Heart left ventricle (tissue), 16 donors: Measurements from ENCODE around the gene TSPAN7. TPM values are rescaled to one million over a fixed set of nuclear protein-coding genes. Genes with fewer than 3 reads are reported as not detected.

Experiments used
- ATAC-seq, 4 donors: fragments of 200-7000 bp; cut with Tn5 transposase; one replicate each; pipeline ENCODE4 v1.9.1; 2020 to 2022; ENCODE audit warnings: moderate library complexity in 4 of 4, mild to moderate bottlenecking in 3 of 4, moderate number of reproducible peaks in 1 of 4
- DNase-seq, 5 donors: peaks; one replicate each; pipeline ENCODE4 v3.0.0-alpha.2; 2020
- H3K27ac ChIP-seq, 12 donors: fragments of 200-600 bp; sonication (generic) in 4 of 12; one replicate each; pipeline versions ENCODE4 v1.5.0 to v1.8.0; 2016 to 2022; ENCODE audit warnings: mild to moderate bottlenecking in 2 of 12
- H3K27me3 ChIP-seq, 9 donors: fragments of 200-600 bp; sonication (generic) in 2 of 9; one replicate each; pipeline versions ENCODE4 v1.5.1 to v1.8.0; 2016 to 2022; ENCODE audit warnings: mild to moderate bottlenecking in 3 of 9
- H3K36me3 ChIP-seq, 9 donors: fragments of 200-600 bp; sonication (generic) in 2 of 9; one replicate each; pipeline versions ENCODE4 v1.5.0 to v1.8.0; 2018 to 2022; ENCODE audit warnings: mild to moderate bottlenecking in 2 of 9
- H3K4me1 ChIP-seq, 12 donors: fragments of 200-600 bp; sonication (generic) in 4 of 12; one replicate each; pipeline versions ENCODE4 v1.5.0 to v1.8.0; 2016 to 2022; ENCODE audit warnings: mild to moderate bottlenecking in 3 of 12
- H3K4me3 ChIP-seq, 12 donors: fragments of 200-600 bp; sonication (generic) in 4 of 12; one replicate each; pipeline versions ENCODE4 v1.5.0 to v1.8.0; 2017 to 2022; ENCODE audit warnings: mild to moderate bottlenecking in 9 of 12, moderate library complexity in 4 of 12
- H3K9me3 ChIP-seq, 12 donors: fragments of 200-600 bp; sonication (generic) in 4 of 12; one replicate each; pipeline versions ENCODE4 v1.5.0 to v1.8.0; 2016 to 2022; ENCODE audit warnings: mild to moderate bottlenecking in 1 of 12
- CTCF ChIP-seq, 12 donors: fragments of 200-600 bp; sonication (generic) in 4 of 12; IDR thresholded peaks; one replicate each; pipeline versions ENCODE4 v1.5.0 to v1.8.0; 2018 to 2022; ENCODE audit warnings: antibody characterized with exemption in 12 of 12, mild to moderate bottlenecking in 5 of 12
- POLR2A ChIP-seq, 2 donors: fragments of 450-650 bp; IDR thresholded peaks; one replicate each; pipeline ENCODE4 v1.6.1; 2017; ENCODE audit warnings: antibody characterized with exemption in 2 of 2, mild to moderate bottlenecking in 2 of 2, moderate library complexity in 2 of 2
- WGBS, 4 donors: extraction: QIAGEN DNeasy Blood & Tissue Kit in 2 of 4; methylation state at CpG; one replicate each; pipeline versions ENCODE4 v1.1.5 to v1.1.7; 2013 to 2018; 5-methylcytosine and 5-hydroxymethylcytosine counted together
- intact Hi-C, 10 donors: fragments of 100-400 bp; cut with DNase I; formaldehyde crosslinking; loops; one replicate each; pipeline versions ENCODE4 v1.11.1 to v1.14.2; 2022
- polyA plus RNA-seq, 2 donors: library from polyadenylated mRNA; stranded (reverse); fragments of 200-250 nt; gene quantifications; one replicate each; pipeline ENCODE4 v1.2.3, GENCODE V29; 2013
- total RNA-seq, 9 donors: library from RNA; depleted of rRNA in 2 of 9; stranded (reverse); fragments of >200 nt in 2 of 9; fragmentation: NEBNext Ultra II Directional in 3 of 9; extraction: Animal tissue kit (Norgen Biotek cat#: 25700) in 3 of 9; gene quantifications; one replicate each; pipeline versions ENCODE4 v1.1.0 to v1.2.4, GENCODE V29; 2016 to 2023
- donor health status: ischemic (EF 13 %, LVEDD 7.1; RV severe dilation, severe dysfunction).
- donor health status: healthy with polysubstance abuse.
- donor health status: DM: no; HTN: yes; CAD: no.
- donor health status: DM: no; HTN: no; CAD: no.
- donor health status: ischemic (EF 25% LVEDD 6.9; RV normal size, moderate dysfunction).
- donor health status: ischemic (EF 25% LVEDD 5.7; RV mildly dilated, moderate dysfunction).
- donor health status: healthy.
- donor health status: DM: yes; HTN: yes; CAD: no.
- donor health status: ischemic (EF 35%, LVEDD 5.7; RV mildly dilated, moderate dysfunction).
- donor health status: nonischemic (EF 11% LVEDD 7.7; RV severe dilation, severe dysfunction).
- donor health status: DM: yes; HTN: yes; CAD: no.
- donor health status: PGD.
- donor health status: ischemic (EF 29% LVEDD 5.4; RV normal size, mild dysfunction).
- donor health status: nonischemic (EF 23%, LVEDD 6.1; RV moderate dilation, normal function).

Gene TSPAN7
- total and polyA plus RNA-seq, 11 donors: 9.1 to 48.5 (median 20.2) TPM

GRCh38 chrX:38560776-38561125, 591 bp upstream of the TSPAN7 start:
- peak overlapping the region in 11 of 12 donors; percentile 28 to 69 (median 57) for H3K4me3 ChIP-seq
- 42 to 62% (median 47%) methylated on average over 8 to 9 of the region's 9 CpGs for WGBS, 4 donors
- H3K36me3 ChIP-seq: no peaks in the 10 kb centered on the region
- ATAC-seq (no peak), DNase-seq (no peak)
- no peaks in the 10 kb centered on the region for H3K9me3 ChIP-seq
- peaks cover 0 to 5% (median under 1%) of the 10 kb centered on the region in 12 donors for H3K4me1 ChIP-seq
- intact Hi-C loops: loop anchor here in 4 of 10 donors (5.0 to 10.0 kb wide), 3 partner anchors 74 to 226 kb away; no protein-coding TSS in a partner anchor
- peak overlapping the region in 5 of 12 donors; percentile 37 to 60 (median 44) for H3K27ac ChIP-seq
- peaks cover 0 to 17% (median 0%) of the 10 kb centered on the region in 9 donors for H3K27me3 ChIP-seq
- TF ChIP-seq POLR2A (IDR thresholded peaks at IDR 0.05) (no peak), CTCF (IDR thresholded peaks at IDR 0.05) (no peak)

GRCh38 chrX:38561951-38562719, 793 bp downstream of the TSPAN7 start:
- DNase-seq (peak; percentile 13 to 41 (median 24)), ATAC-seq (peak in 3 of 4 donors; percentile 9 to 53 (median 40))
- Histone ChIP-seq H3K4me3 (peak overlapping the region; percentile 11 to 69 (median 57)), H3K27me3 (peaks cover 0 to 17% (median 0%) of the 10 kb centered on the region in 9 donors), H3K36me3 (no peaks in the 10 kb centered on the region), H3K4me1 (peaks cover 0 to 5% (median under 1%) of the 10 kb centered on the region in 12 donors), H3K27ac (peak overlapping the region in 7 of 12 donors; percentile 9 to 62 (median 23)), H3K9me3 (no peaks in the 10 kb centered on the region)
- intact Hi-C loops: loop anchor here in 4 of 10 donors (5.0 to 10.0 kb wide), 3 partner anchors 73 to 227 kb away; no protein-coding TSS in a partner anchor
- no peak for TF ChIP-seq CTCF (IDR thresholded peaks at IDR 0.05)
- no peak for TF ChIP-seq POLR2A (IDR thresholded peaks at IDR 0.05)
- 1 to 46% (median 15%) methylated on average over 33 to 36 of the region's 38 CpGs for WGBS, 4 donors

- H3K27ac ChIP-seq: peak overlapping the region in 2 of 12 donors; percentile 24 to 62
- peaks cover 0 to 5% (median under 1%) of the 10 kb centered on the region in 12 donors for H3K4me1 ChIP-seq
- H3K9me3 ChIP-seq: no peaks in the 10 kb centered on the region
- peaks cover 0 to 17% (median 0%) of the 10 kb centered on the region in 9 donors for H3K27me3 ChIP-seq
- TF ChIP-seq CTCF (IDR thresholded peaks at IDR 0.05) (no peak), POLR2A (IDR thresholded peaks at IDR 0.05) (no peak)
- intact Hi-C loops: loop anchor here in 4 of 10 donors (5.0 to 10.0 kb wide), 3 partner anchors 72 to 228 kb away; no protein-coding TSS in a partner anchor
- no peaks in the 10 kb centered on the region for H3K36me3 ChIP-seq
- H3K4me3 ChIP-seq: peak overlapping the region in 9 of 12 donors; percentile 34 to 69 (median 59)
- WGBS, 4 donors: 22 to 58% (median 38%) methylated on average over 5 of the region's 5 CpGs
- no peak for ATAC-seq
- no peak for DNase-seq
These were observed 1.7 kb downstream of the TSPAN7 start for GRCh38 chrX:38563030-38563429.

GRCh38 chrX:38570396-38570795, 9.1 kb downstream of the TSPAN7 start:
- Histone ChIP-seq H3K27ac (no peak overlapping the region), H3K27me3 (peaks cover 0 to 2% (median 0%) of the 10 kb centered on the region in 9 donors), H3K4me1 (no peaks in the 10 kb centered on the region), H3K9me3 (peaks cover 0 to 11% (median 0%) of the 10 kb centered on the region in 12 donors), H3K4me3 (no peak overlapping the region), H3K36me3 (no peaks in the 10 kb centered on the region)
- ATAC-seq (no peak), DNase-seq (no peak)
- WGBS, 4 donors: 78 to 93% (median 89%) methylated on average over 1 of the region's 1 CpG
- TF ChIP-seq CTCF (IDR thresholded peaks at IDR 0.05) (no peak), POLR2A (IDR thresholded peaks at IDR 0.05) (no peak)
- intact Hi-C loops: no loop called here
